ENCODE results near the gene SIGLEC6. TPM values are rescaled to one million over a fixed set of nuclear protein-coding genes. Genes with fewer than 3 reads are reported as not detected.

SIGLEC6 gene
- total RNA-seq, 1 donor from 2014 or later, result not detected

DNA sequence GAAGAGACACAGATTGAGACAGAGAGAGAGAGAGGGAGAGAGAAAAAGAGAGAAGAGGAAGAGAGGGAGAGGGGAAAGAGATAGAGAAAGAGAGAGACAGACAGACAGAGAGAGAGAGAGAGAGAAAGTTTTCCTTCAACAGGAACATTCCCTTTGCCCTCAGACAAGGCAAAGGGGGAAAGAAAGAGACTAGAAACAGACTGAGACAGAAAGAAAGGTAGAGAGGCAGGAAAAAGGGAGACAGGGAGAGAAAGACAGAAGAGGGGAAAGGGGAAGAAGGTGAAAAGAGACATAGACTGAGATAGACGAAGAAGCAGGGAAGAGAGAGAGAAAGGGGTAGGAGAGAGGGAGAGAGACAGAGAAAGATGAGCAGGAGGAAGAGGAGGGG is 21.1 kb upstream of the SIGLEC6 start:
- H3K4me1 Mint-ChIP-seq (ENCODE audit: low read depth, unreplicated experiment), result no peaks in the 10 kb centered on the region
- peak overlapping the region; percentile 77 for H3K4me3 Mint-ChIP-seq (ENCODE audit: unreplicated experiment)
- no peaks in the 10 kb centered on the region for H3K36me3 Mint-ChIP-seq (ENCODE audit: unreplicated experiment)
- no peak for DNase-seq
- H3K27me3 Mint-ChIP-seq (ENCODE audit: unreplicated experiment), result peaks cover 6% of the 10 kb centered on the region
- peaks cover 5% of the 10 kb centered on the region for H3K9me3 Mint-ChIP-seq (ENCODE audit: unreplicated experiment)
- TF ChIP-seq, protein P1, sequence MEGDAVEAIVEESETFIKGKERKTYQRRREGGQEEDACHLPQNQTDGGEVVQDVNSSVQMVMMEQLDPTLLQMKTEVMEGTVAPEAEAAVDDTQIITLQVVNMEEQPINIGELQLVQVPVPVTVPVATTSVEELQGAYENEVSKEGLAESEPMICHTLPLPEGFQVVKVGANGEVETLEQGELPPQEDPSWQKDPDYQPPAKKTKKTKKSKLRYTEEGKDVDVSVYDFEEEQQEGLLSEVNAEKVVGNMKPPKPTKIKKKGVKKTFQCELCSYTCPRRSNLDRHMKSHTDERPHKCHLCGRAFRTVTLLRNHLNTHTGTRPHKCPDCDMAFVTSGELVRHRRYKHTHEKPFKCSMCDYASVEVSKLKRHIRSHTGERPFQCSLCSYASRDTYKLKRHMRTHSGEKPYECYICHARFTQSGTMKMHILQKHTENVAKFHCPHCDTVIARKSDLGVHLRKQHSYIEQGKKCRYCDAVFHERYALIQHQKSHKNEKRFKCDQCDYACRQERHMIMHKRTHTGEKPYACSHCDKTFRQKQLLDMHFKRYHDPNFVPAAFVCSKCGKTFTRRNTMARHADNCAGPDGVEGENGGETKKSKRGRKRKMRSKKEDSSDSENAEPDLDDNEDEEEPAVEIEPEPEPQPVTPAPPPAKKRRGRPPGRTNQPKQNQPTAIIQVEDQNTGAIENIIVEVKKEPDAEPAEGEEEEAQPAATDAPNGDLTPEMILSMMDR (IDR thresholded peaks at IDR 0.05; ENCODE audit: partially characterized antibody, unreplicated experiment), result no peak
- no peak overlapping the region for H3K27ac Mint-ChIP-seq (ENCODE audit: unreplicated experiment)

DNA sequence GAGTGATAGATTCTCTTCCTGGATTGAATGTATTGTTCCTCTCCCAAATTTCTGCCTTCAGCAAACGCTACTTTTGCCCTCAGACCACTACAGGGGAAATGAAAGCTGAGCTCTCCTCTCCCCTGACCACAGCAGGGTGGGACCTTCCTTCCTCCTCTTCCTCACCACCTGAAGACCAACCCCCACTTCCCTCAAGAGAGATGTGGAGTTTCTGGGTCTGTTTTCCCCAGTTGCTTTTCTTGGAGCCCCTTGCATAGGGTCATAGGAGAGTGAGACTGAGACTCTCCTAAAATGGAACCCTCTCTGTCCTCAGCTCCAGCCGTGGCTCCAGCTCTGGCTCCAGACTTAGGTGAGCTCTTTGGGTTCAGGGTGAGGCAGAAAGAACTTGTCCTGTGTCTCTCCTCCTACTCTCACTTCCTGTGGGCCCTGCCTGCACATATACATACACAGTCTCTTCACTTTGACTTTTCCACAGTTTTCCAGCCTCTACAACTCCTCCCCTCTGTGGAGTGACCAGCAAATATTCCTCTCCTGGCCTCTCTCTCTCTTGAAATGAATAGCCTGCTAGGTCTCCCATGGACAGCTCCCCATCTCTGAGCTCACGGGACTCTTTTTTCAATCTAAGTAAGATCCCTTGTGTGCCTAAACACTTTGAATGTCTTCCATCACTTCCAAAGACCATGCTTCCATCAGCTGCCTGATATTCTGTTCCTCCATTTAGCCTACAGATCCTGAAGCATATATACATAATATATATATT is 20.4 kb upstream of the SIGLEC6 start:
- TF ChIP-seq, protein P1 (IDR thresholded peaks at IDR 0.05; ENCODE audit: partially characterized antibody, unreplicated experiment), result no peak
- Mint-ChIP-seq H3K4me1 (ENCODE audit: low read depth, unreplicated experiment) (no peaks in the 10 kb centered on the region), H3K27me3 (ENCODE audit: unreplicated experiment) (peaks cover 6% of the 10 kb centered on the region), H3K4me3 (ENCODE audit: unreplicated experiment) (no peak overlapping the region), H3K27ac (ENCODE audit: unreplicated experiment) (no peak overlapping the region), H3K9me3 (ENCODE audit: unreplicated experiment) (peaks cover 5% of the 10 kb centered on the region), H3K36me3 (ENCODE audit: unreplicated experiment) (no peaks in the 10 kb centered on the region)
- DNase-seq, result no peak

DNA sequence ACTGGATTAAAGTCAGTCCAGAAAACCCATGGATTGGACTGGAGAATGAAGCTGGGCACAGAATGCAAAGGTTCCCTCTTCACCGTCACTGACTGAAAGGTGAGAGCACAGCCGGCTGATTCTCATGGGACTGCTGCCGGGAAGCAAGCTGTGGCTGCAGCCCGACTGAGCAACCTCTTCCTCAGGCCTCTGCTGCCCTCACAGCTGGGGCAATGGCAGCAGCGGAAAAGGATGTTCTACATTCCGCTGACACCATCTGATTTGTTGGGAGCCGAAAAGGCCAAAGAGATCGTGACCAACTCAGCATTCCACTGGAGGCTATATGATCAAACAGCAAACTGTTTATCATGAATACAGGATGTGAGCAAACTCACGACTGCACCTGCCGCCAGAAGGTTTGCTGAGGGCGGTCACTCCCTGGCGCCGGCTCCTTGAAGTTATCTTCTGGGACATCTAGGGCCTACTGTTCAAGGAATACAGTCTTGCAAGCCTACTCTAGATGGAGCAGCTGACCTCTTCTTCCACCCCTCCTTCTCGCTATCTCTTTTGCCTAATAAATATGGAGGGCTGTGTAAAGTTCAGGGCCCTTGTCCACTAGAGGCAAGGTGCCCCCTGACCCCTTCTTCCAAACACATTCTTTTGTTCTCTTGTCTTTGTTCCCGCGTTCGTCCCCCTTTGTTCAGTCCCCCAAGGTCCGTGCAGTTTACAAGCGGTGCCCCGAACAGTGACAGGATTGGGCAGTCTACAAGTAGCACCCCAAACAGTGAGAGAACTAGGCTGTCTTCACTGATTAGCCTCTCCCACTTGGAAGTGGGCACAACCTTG is 19.6 kb upstream of the SIGLEC6 start:
- H3K9me3 Mint-ChIP-seq (ENCODE audit: unreplicated experiment), result peaks cover 5% of the 10 kb centered on the region
- H3K4me3 Mint-ChIP-seq (ENCODE audit: unreplicated experiment), result no peak overlapping the region
- no peaks in the 10 kb centered on the region for H3K36me3 Mint-ChIP-seq (ENCODE audit: unreplicated experiment)
- H3K27ac Mint-ChIP-seq (ENCODE audit: unreplicated experiment), result no peak overlapping the region
- DNase-seq, result peak; percentile 38
- TF ChIP-seq, protein P1 (IDR thresholded peaks at IDR 0.05; ENCODE audit: partially characterized antibody, unreplicated experiment), result no peak
- H3K4me1 Mint-ChIP-seq (ENCODE audit: low read depth, unreplicated experiment), result no peaks in the 10 kb centered on the region
- H3K27me3 Mint-ChIP-seq (ENCODE audit: unreplicated experiment), result peaks cover 6% of the 10 kb centered on the region

DNA sequence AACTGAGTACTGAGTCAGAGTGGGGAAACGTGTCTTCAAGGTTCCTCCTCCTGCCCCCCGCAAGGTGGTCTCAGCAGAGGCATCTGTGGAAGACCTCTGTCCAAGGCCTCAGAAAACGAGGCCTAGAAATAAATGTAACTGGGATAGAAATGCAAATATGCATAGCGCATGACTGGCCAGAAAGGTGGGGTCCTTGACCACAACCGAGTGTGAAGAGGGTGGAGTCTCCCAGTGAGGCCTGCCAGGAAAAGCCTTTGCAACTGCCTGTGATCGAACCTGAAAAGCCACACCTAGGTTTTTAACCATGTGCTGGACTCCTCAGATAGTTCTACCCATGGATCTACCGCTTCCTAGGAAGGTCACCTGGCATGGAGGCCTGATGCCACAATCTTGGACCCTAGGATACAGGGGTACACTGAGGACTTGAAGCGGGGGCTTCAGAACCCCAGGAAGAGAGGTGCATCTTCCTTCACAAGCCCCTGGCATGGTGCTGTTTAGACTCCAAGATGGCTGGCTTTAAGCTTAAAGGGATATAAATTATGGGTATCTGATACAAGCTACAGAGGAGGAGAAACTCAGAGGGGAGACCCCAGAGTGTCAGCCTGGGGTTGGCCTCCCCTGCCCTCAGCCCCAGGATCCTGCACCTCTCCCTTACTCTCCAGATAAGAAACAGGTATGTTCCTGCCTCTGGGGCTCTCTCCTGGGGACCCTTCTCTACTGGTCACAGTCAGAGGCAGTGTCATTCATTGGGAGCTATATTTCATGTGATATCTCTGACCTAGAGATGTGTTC is 18.3 kb upstream of the SIGLEC6 start:
- H3K36me3 Mint-ChIP-seq (ENCODE audit: unreplicated experiment), result no peaks in the 10 kb centered on the region
- peaks cover 5% of the 10 kb centered on the region for H3K9me3 Mint-ChIP-seq (ENCODE audit: unreplicated experiment)
- no peak for DNase-seq
- no peak overlapping the region for H3K4me3 Mint-ChIP-seq (ENCODE audit: unreplicated experiment)
- no peak overlapping the region for H3K27ac Mint-ChIP-seq (ENCODE audit: unreplicated experiment)
- H3K4me1 Mint-ChIP-seq (ENCODE audit: low read depth, unreplicated experiment), result no peaks in the 10 kb centered on the region
- TF ChIP-seq, protein P1 (IDR thresholded peaks at IDR 0.05; ENCODE audit: partially characterized antibody, unreplicated experiment), result no peak
- peaks cover 6% of the 10 kb centered on the region for H3K27me3 Mint-ChIP-seq (ENCODE audit: unreplicated experiment)

All from glutamatergic neuron (in vitro differentiated cells).